Peyer's patch (tissue), 4 donors: ENCODE results near the gene DCC.

Experiments used
- CTCF ChIP-seq, 6 experiments: fragments of 450-650 bp in 4 of 6; fragments of 200-600 bp in 2 of 6; sonication (generic) in 1 of 6; IDR thresholded peaks; one replicate each; pipeline ENCODE4 v1.5.1; 2017 to 2019; ENCODE audit warnings: antibody characterized with exemption in 6 of 6, mild to moderate bottlenecking in 3 of 6, moderate library complexity in 1 of 6
- POLR2A ChIP-seq, 2 donors: fragments of 450-650 bp; IDR thresholded peaks; one replicate each; pipeline ENCODE4 v1.5.1; 2017; ENCODE audit warnings: antibody characterized with exemption in 2 of 2, mild to moderate bottlenecking in 2 of 2, moderate library complexity in 2 of 2

- TF ChIP-seq CTCF (IDR thresholded peaks at IDR 0.05): no peak
- no peak for TF ChIP-seq POLR2A (IDR thresholded peaks at IDR 0.05)
These were observed 409.5 kb downstream of the DCC start for GRCh38 chr18:52749542-52749941.
